Heart right ventricle (tissue), 16 donors: ENCODE results near the gene CHAD. TPM values are rescaled to one million over a fixed set of nuclear protein-coding genes. Genes with fewer than 3 reads are reported as not detected.

Source experiments
- ATAC-seq, 8 donors: fragments of 200-7000 bp; cut with Tn5 transposase; one replicate each; pipeline ENCODE4 v1.9.1; 2020; ENCODE audit warnings: mild to moderate bottlenecking in 8 of 8, moderate library complexity in 8 of 8, moderate number of reproducible peaks in 1 of 8
- DNase-seq, 2 donors: peaks; one replicate each; pipeline ENCODE4 v3.0.0-alpha.2; 2020
- H3K27ac ChIP-seq, 10 donors: fragments of 200-600 bp; sonication (generic) in 2 of 10; one replicate each; pipeline versions ENCODE4 v1.5.0 to v1.8.0; 2020 to 2022; ENCODE audit warnings: mild to moderate bottlenecking in 3 of 10
- H3K27me3 ChIP-seq, 7 donors: fragments of 200-600 bp; one replicate each; pipeline ENCODE4 v1.8.0; 2021 to 2022; ENCODE audit warnings: mild to moderate bottlenecking in 2 of 7
- H3K36me3 ChIP-seq, 9 donors: fragments of 200-600 bp; sonication (generic) in 1 of 9; one replicate each; pipeline versions ENCODE4 v1.5.0 to v1.8.0; 2020 to 2022; ENCODE audit warnings: mild to moderate bottlenecking in 2 of 9
- H3K4me1 ChIP-seq, 9 donors: fragments of 200-600 bp; sonication (generic) in 1 of 9; one replicate each; pipeline versions ENCODE4 v1.5.0 to v1.8.0; 2020 to 2022; ENCODE audit warnings: mild to moderate bottlenecking in 4 of 9
- H3K4me3 ChIP-seq, 10 donors: fragments of 200-600 bp; sonication (generic) in 2 of 10; one replicate each; pipeline versions ENCODE4 v1.5.0 to v1.8.0; 2020 to 2022; ENCODE audit warnings: mild to moderate bottlenecking in 7 of 10, moderate library complexity in 2 of 10
- H3K9me3 ChIP-seq, 11 donors: fragments of 200-600 bp in 10 of 11; sonication (generic) in 2 of 11; one replicate each; pipeline versions ENCODE4 v1.5.0 to v1.8.0; 2013 to 2022; ENCODE audit warnings: mild to moderate bottlenecking in 2 of 11, control low read depth in 1 of 11, moderate library complexity in 1 of 11
- CTCF ChIP-seq, 9 donors: fragments of 200-600 bp; sonication (generic) in 2 of 9; IDR thresholded peaks; one replicate each; pipeline versions ENCODE4 v1.5.0 to v1.8.0; 2021 to 2022; ENCODE audit warnings: antibody characterized with exemption in 9 of 9, mild to moderate bottlenecking in 5 of 9, moderate library complexity in 1 of 9
- WGBS, 2 donors: extraction: QIAGEN DNeasy Blood & Tissue Kit; methylation state at CpG; one replicate each; pipeline ENCODE4 v1.1.7; 2013; ENCODE audit warnings: inconsistent platforms in 1 of 2; 5-methylcytosine and 5-hydroxymethylcytosine counted together
- intact Hi-C, 10 donors: fragments of 100-400 bp; cut with DNase I; formaldehyde crosslinking; loops; one replicate each; pipeline versions ENCODE4 v1.11.1 to v1.14.2; 2022
- long read RNA-seq, 3 donors: library from polyadenylated mRNA; unstranded; transcript quantifications; one replicate each; pipeline ENCODE4 v2.0.0, GENCODE V29; 2020 to 2021
- polyA plus RNA-seq, 2 donors: library from polyadenylated mRNA; stranded (reverse); fragments of 200-250 nt; gene quantifications; one replicate each; pipeline ENCODE4 v1.2.3, GENCODE V29; 2013
- total RNA-seq, 10 donors: library from RNA; stranded (reverse); fragmentation: NEBNext Ultra II Directional in 3 of 10; extraction: Animal tissue kit (Norgen Biotek cat#: 25700) in 3 of 10; gene quantifications; one replicate each; pipeline versions ENCODE4 v1.2.1 to v1.2.4, GENCODE V29; 2021 to 2023
- donor health status: Arrhythmogenic right ventricular cardiomyopathy.
- donor health status: ischemic (EF 13 %, LVEDD 7.1; RV severe dilation, severe dysfunction).
- donor health status: healthy with polysubstance abuse.
- donor health status: DM: no; HTN: yes; CAD: no.
- donor health status: DM: no; HTN: no; CAD: no.
- donor health status: ischemic (EF 25% LVEDD 6.9; RV normal size, moderate dysfunction).
- donor health status: ischemic (EF 25% LVEDD 5.7; RV mildly dilated, moderate dysfunction).
- donor health status: healthy.
- donor health status: DM: yes; HTN: yes; CAD: no.
- donor health status: Ischemic cardiomyopathy.
- donor health status: ischemic (EF 35%, LVEDD 5.7; RV mildly dilated, moderate dysfunction).
- donor health status: nonischemic (EF 11% LVEDD 7.7; RV severe dilation, severe dysfunction).
- donor health status: DM: yes; HTN: yes; CAD: no.
- donor health status: PGD.
- donor health status: ischemic (EF 29% LVEDD 5.4; RV normal size, mild dysfunction).
- donor health status: nonischemic (EF 23%, LVEDD 6.1; RV moderate dilation, normal function).

Gene CHAD
- under 1 TPM in 3 of 10 donors, not detected in 7; 0.13 to 0.74 (median 0.20) TPM for total RNA-seq
- polyA plus RNA-seq = under 1 TPM in 1 of 2 donors, not detected in 1; 0.44 TPM
- long read RNA-seq, donor 1, partial matches to known transcripts = 0 of 12 reads
- long read RNA-seq, donor 1, other reads (novel, unspliced or antisense) = 12 of 12 reads
- long read RNA-seq, donor 2, partial matches to known transcripts = 0 of 7 reads
- long read RNA-seq, donor 2, other reads (novel, unspliced or antisense) = 7 of 7 reads
- long read RNA-seq, donor 3, partial matches to known transcripts = 0 of 1 reads
- long read RNA-seq, donor 3, other reads (novel, unspliced or antisense) = 1 of 1 reads

GRCh38 chr17:50468304-50469207, at the start of gene CHAD:
TSS of gene CHAD (minus strand) at chr17:50468880. CDS start at chr17:50468813, 67 bp downstream.
- H3K4me3 ChIP-seq = peak within 1 kb of the TSS in 9 of 10 donors; percentile 29 to 53 (median 39)
- H3K27me3 ChIP-seq = peaks cover 10 to 30% (median 24%) of the 10 kb centered on the region in 7 donors
- no peaks in the 10 kb centered on the region for H3K9me3 ChIP-seq
- DNase-seq (no peak), ATAC-seq (peak in 6 of 8 donors; percentile 7 to 44 (median 30))
- TF ChIP-seq CTCF (IDR thresholded peaks at IDR 0.05) = no peak
- peaks cover 3 to 16% (median 13%) of the 10 kb centered on the region in 9 donors for H3K4me1 ChIP-seq
- peaks cover 0 to 15% (median 0%) of the 10 kb centered on the region in 9 donors for H3K36me3 ChIP-seq
- no peak within 1 kb of the TSS for H3K27ac ChIP-seq
- WGBS, 2 donors = 22 to 26% methylated on average over 70 to 71 of the region's 71 CpGs
- intact Hi-C loops = loop anchor here in 1 of 10 donors (10.0 kb wide), 1 partner anchor 104 kb away; no protein-coding TSS in a partner anchor

- TF ChIP-seq CTCF (IDR thresholded peaks at IDR 0.05) = no peak
- peaks cover 0 to 37% (median 4%) of the 10 kb centered on the region in 9 donors for H3K4me1 ChIP-seq
- no peaks in the 10 kb centered on the region for H3K27me3 ChIP-seq
- ATAC-seq = no peak
- H3K27ac ChIP-seq = peak overlapping the region in 4 of 10 donors; percentile 5 to 62 (median 18)
- no peaks in the 10 kb centered on the region for H3K36me3 ChIP-seq
- WGBS, 2 donors = 70% methylated on average over 8 of the region's 8 CpGs
- no peak overlapping the region for H3K4me3 ChIP-seq
- H3K9me3 ChIP-seq = no peaks in the 10 kb centered on the region
- no peak for DNase-seq
- intact Hi-C loops = no loop called here
These were observed 49.1 kb upstream of the CHAD start for GRCh38 chr17:50517504-50518383.

GRCh38 chr17:50517011-50517410, 48.3 kb upstream of the CHAD start:
- H3K4me3 ChIP-seq = no peak overlapping the region
- H3K27ac ChIP-seq = peak overlapping the region in 4 of 10 donors; percentile 5 to 62 (median 18)
- 66 to 72% methylated on average over 4 of the region's 4 CpGs for WGBS, 2 donors
- ATAC-seq (peak in 5 of 8 donors; percentile 36 to 70 (median 36)), DNase-seq (no peak)
- H3K4me1 ChIP-seq = peaks cover 0 to 37% (median 4%) of the 10 kb centered on the region in 9 donors
- H3K27me3 ChIP-seq = no peaks in the 10 kb centered on the region
- no peaks in the 10 kb centered on the region for H3K36me3 ChIP-seq
- no peak for TF ChIP-seq CTCF (IDR thresholded peaks at IDR 0.05)
- H3K9me3 ChIP-seq = no peaks in the 10 kb centered on the region
- intact Hi-C loops = no loop called here
